HL-60 (cell line): ENCODE measurements around the gene RPS17.

Source experiments
- POLR2AphosphoS5 ChIP-seq: IDR thresholded peaks from 2 replicates; pipeline ENCODE4 v1.6.1; 2012; ENCODE audit warnings: low read depth
- REST ChIP-seq: IDR thresholded peaks from 2 replicates; pipeline ENCODE4 v1.6.1; 2012; ENCODE audit warnings: low read depth; ENCODE audit not compliant: insufficient replicate concordance
- SPI1 ChIP-seq: IDR thresholded peaks from 2 replicates; pipeline ENCODE4 v1.6.1; 2012; ENCODE audit warnings: low read depth, mild to moderate bottlenecking, borderline replicate concordance
- TF ChIP-seq, protein P1 (sequence below): IDR thresholded peaks from one replicate; pipeline ENCODE4 v1.5.1; 2011; ENCODE audit warnings: low read length, control low read depth, inconsistent platforms; ENCODE audit not compliant: insufficient read depth

DNA sequence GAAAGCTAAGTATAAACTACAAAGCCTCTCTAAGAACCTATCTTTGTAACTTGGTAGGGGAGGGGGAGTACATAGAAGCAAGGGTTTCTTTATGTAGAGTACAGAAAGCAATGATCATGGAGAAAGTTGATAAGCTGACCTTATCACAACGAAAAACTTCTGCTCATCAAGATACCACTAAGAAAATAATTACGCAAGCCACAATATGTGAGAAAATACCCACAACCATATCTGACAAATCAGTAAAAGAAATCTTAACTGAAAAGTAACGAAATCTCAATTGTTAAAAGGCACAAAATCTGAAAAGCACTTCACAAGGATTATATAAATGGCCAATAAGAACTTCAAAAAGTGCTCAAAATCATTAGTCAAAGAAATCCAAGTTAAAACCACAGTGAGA, 35.1 kb upstream of the RPS17 start:
- TF ChIP-seq POLR2AphosphoS5 (no peak), REST (no peak), SPI1 (no peak)
- TF ChIP-seq, protein P1, sequence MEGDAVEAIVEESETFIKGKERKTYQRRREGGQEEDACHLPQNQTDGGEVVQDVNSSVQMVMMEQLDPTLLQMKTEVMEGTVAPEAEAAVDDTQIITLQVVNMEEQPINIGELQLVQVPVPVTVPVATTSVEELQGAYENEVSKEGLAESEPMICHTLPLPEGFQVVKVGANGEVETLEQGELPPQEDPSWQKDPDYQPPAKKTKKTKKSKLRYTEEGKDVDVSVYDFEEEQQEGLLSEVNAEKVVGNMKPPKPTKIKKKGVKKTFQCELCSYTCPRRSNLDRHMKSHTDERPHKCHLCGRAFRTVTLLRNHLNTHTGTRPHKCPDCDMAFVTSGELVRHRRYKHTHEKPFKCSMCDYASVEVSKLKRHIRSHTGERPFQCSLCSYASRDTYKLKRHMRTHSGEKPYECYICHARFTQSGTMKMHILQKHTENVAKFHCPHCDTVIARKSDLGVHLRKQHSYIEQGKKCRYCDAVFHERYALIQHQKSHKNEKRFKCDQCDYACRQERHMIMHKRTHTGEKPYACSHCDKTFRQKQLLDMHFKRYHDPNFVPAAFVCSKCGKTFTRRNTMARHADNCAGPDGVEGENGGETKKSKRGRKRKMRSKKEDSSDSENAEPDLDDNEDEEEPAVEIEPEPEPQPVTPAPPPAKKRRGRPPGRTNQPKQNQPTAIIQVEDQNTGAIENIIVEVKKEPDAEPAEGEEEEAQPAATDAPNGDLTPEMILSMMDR = no peak
